ENCODE data around the gene PIGR.

PIGR gene

GRCh38 chr1:206885341-206886060 is 60.8 kb downstream of the PIGR start:
- no peak for DNase-seq

- no peak for DNase-seq
Measured at GRCh38 chr1:206883876-206884275, 62.4 kb downstream of the PIGR start.

GRCh38 chr1:206883160-206883559 is 63.1 kb downstream of the PIGR start:
- no peak for DNase-seq

- DNase-seq = no peak
Measured at GRCh38 chr1:206882555-206882954, 63.7 kb downstream of the PIGR start.

GRCh38 chr1:206880314-206880713 is 66.0 kb downstream of the PIGR start:
- no peak for DNase-seq

All from activated CD4-positive, alpha-beta T cell treated with anti-CD3 and anti-CD28 coated beads for 1 hour (primary cell).